ENCODE measurements around the gene LETMD1.

Gene LETMD1

GRCh38 chr12:51056242-51056641 is 8.1 kb downstream of the LETMD1 start:
- no peak for DNase-seq
- Histone ChIP-seq H3K27me3 (replicated peaks in 2 of 5; ENCODE audit: control insufficient read depth in 4 of 5, insufficient read depth in 5 of 5, low read length in 4 of 5) (no peaks in the 10 kb centered on the region), H3K4me3 (ENCODE audit: control insufficient read depth in 1 of 7, extremely low read depth in 1 of 7, insufficient read depth in 4 of 7, low read depth in 2 of 7, low read length in 6 of 7) (no peak overlapping the region), H3K27ac (ENCODE audit: insufficient read depth in 1 of 2, low read depth in 1 of 2, low read length in 2 of 2, poor library complexity in 1 of 2, severe bottlenecking in 2 of 2) (no peak overlapping the region), H3K36me3 (ENCODE audit: control insufficient read depth in 4 of 4, insufficient read depth in 4 of 4, low read length in 3 of 4) (peaks cover 22 to 77% (median 50%) of the 10 kb centered on the region in 4 experiments), H3K9me3 (ENCODE audit: control extremely low read depth in 1 of 5, control insufficient read depth in 4 of 5, insufficient read depth in 2 of 5, low read depth in 1 of 5, low read length in 4 of 5) (no peaks in the 10 kb centered on the region), H3K4me1 (ENCODE audit: control extremely low read depth in 1 of 4, control insufficient read depth in 4 of 4, insufficient read depth in 4 of 4, low read length in 3 of 4) (peaks cover 0 to 2% (median 0%) of the 10 kb centered on the region in 4 experiments)
- ChIA-PET CTCF (interaction anchor here (1.4 kb wide), 1 partner anchor 54 kb away, joined by 4 read pairs; no protein-coding TSS in a partner anchor), POLR2A (no interaction called here)
- 92% methylated on average over 4 of the region's 5 CpGs for WGBS (ENCODE audit: insufficient coverage)

- no peak overlapping the region for H3K4me3 ChIP-seq (ENCODE audit: control insufficient read depth in 1 of 7, extremely low read depth in 1 of 7, insufficient read depth in 4 of 7, low read depth in 2 of 7, low read length in 6 of 7)
- ChIA-PET CTCF (no interaction called here), POLR2A (no interaction called here)
- H3K27me3 ChIP-seq (replicated peaks in 2 of 5; ENCODE audit: control insufficient read depth in 4 of 5, insufficient read depth in 5 of 5, low read length in 4 of 5) = no peaks in the 10 kb centered on the region
- no peaks in the 10 kb centered on the region for H3K4me1 ChIP-seq (ENCODE audit: control extremely low read depth in 1 of 4, control insufficient read depth in 4 of 4, insufficient read depth in 4 of 4, low read length in 3 of 4)
- H3K27ac ChIP-seq (ENCODE audit: insufficient read depth in 1 of 2, low read depth in 1 of 2, low read length in 2 of 2, poor library complexity in 1 of 2, severe bottlenecking in 2 of 2) = no peak overlapping the region
- no peak for DNase-seq
- 91% methylated on average over 4 of the region's 7 CpGs for WGBS (ENCODE audit: insufficient coverage)
- peaks cover 25 to 84% (median 53%) of the 10 kb centered on the region in 4 experiments for H3K36me3 ChIP-seq (ENCODE audit: control insufficient read depth in 4 of 4, insufficient read depth in 4 of 4, low read length in 3 of 4)
- H3K9me3 ChIP-seq (ENCODE audit: control extremely low read depth in 1 of 5, control insufficient read depth in 4 of 5, insufficient read depth in 2 of 5, low read depth in 1 of 5, low read length in 4 of 5) = no peaks in the 10 kb centered on the region
Observed at GRCh38 chr12:51059086-51059485, 11.0 kb downstream of the LETMD1 start.

GRCh38 chr12:51062631-51063397 is 14.7 kb downstream of the LETMD1 start:
- Histone ChIP-seq H3K9me3 (ENCODE audit: control extremely low read depth in 1 of 5, control insufficient read depth in 4 of 5, insufficient read depth in 2 of 5, low read depth in 1 of 5, low read length in 4 of 5) (no peaks in the 10 kb centered on the region), H3K4me1 (ENCODE audit: control extremely low read depth in 1 of 4, control insufficient read depth in 4 of 4, insufficient read depth in 4 of 4, low read length in 3 of 4) (no peaks in the 10 kb centered on the region), H3K27ac (ENCODE audit: insufficient read depth in 1 of 2, low read depth in 1 of 2, low read length in 2 of 2, poor library complexity in 1 of 2, severe bottlenecking in 2 of 2) (no peak overlapping the region), H3K36me3 (ENCODE audit: control insufficient read depth in 4 of 4, insufficient read depth in 4 of 4, low read length in 3 of 4) (peaks cover 28 to 88% (median 61%) of the 10 kb centered on the region in 4 experiments), H3K4me3 (ENCODE audit: control insufficient read depth in 1 of 7, extremely low read depth in 1 of 7, insufficient read depth in 4 of 7, low read depth in 2 of 7, low read length in 6 of 7) (no peak overlapping the region), H3K27me3 (replicated peaks in 2 of 5; ENCODE audit: control insufficient read depth in 4 of 5, insufficient read depth in 5 of 5, low read length in 4 of 5) (no peaks in the 10 kb centered on the region)
- 93% methylated on average over 3 of the region's 9 CpGs for WGBS (ENCODE audit: insufficient coverage)
- ChIA-PET POLR2A (no interaction called here), CTCF (interaction anchor here (0.9 to 1.0 kb wide), 2 partner anchors 14 to 46 kb away, joined by 3 read pairs; no protein-coding TSS in a partner anchor)
- DNase-seq = no peak

GRCh38 chr12:51065530-51065929 is 17.4 kb downstream of the LETMD1 start:
- DNase-seq = no peak
- Histone ChIP-seq H3K4me3 (ENCODE audit: control insufficient read depth in 1 of 7, extremely low read depth in 1 of 7, insufficient read depth in 4 of 7, low read depth in 2 of 7, low read length in 6 of 7) (no peak overlapping the region), H3K9me3 (ENCODE audit: control extremely low read depth in 1 of 5, control insufficient read depth in 4 of 5, insufficient read depth in 2 of 5, low read depth in 1 of 5, low read length in 4 of 5) (no peaks in the 10 kb centered on the region), H3K27me3 (replicated peaks in 2 of 5; ENCODE audit: control insufficient read depth in 4 of 5, insufficient read depth in 5 of 5, low read length in 4 of 5) (no peaks in the 10 kb centered on the region), H3K4me1 (ENCODE audit: control extremely low read depth in 1 of 4, control insufficient read depth in 4 of 4, insufficient read depth in 4 of 4, low read length in 3 of 4) (no peaks in the 10 kb centered on the region), H3K36me3 (ENCODE audit: control insufficient read depth in 4 of 4, insufficient read depth in 4 of 4, low read length in 3 of 4) (peaks cover 18 to 78% (median 52%) of the 10 kb centered on the region in 4 experiments), H3K27ac (ENCODE audit: insufficient read depth in 1 of 2, low read depth in 1 of 2, low read length in 2 of 2, poor library complexity in 1 of 2, severe bottlenecking in 2 of 2) (no peak overlapping the region)
- ChIA-PET POLR2A (no interaction called here), CTCF (interaction anchor here (0.7 to 1.9 kb wide), 3 partner anchors 9 to 237 kb away, joined by 4 to 9 read pairs (median 4); no protein-coding TSS in a partner anchor)
- WGBS (ENCODE audit: insufficient coverage) = 100% methylated on average over 2 of the region's 5 CpGs

- H3K4me3 ChIP-seq (ENCODE audit: control insufficient read depth in 1 of 7, extremely low read depth in 1 of 7, insufficient read depth in 4 of 7, low read depth in 2 of 7, low read length in 6 of 7) = no peak overlapping the region
- DNase-seq = no peak
- no peaks in the 10 kb centered on the region for H3K4me1 ChIP-seq (ENCODE audit: control extremely low read depth in 1 of 4, control insufficient read depth in 4 of 4, insufficient read depth in 4 of 4, low read length in 3 of 4)
- H3K36me3 ChIP-seq (ENCODE audit: control insufficient read depth in 4 of 4, insufficient read depth in 4 of 4, low read length in 3 of 4) = peaks cover 16 to 81% (median 56%) of the 10 kb centered on the region in 4 experiments
- H3K9me3 ChIP-seq (ENCODE audit: control extremely low read depth in 1 of 5, control insufficient read depth in 4 of 5, insufficient read depth in 2 of 5, low read depth in 1 of 5, low read length in 4 of 5) = no peaks in the 10 kb centered on the region
- WGBS (ENCODE audit: insufficient coverage) = 95% methylated on average over 4 of the region's 4 CpGs
- POLR2A ChIA-PET = no interaction called here
- H3K27me3 ChIP-seq (replicated peaks in 2 of 5; ENCODE audit: control insufficient read depth in 4 of 5, insufficient read depth in 5 of 5, low read length in 4 of 5) = no peaks in the 10 kb centered on the region
- CTCF ChIA-PET = interaction anchor here (0.8 to 1.2 kb wide), 2 partner anchors 19 to 20 kb away, joined by 3 to 4 read pairs; partner anchors contain the start of gene LETMD1
- H3K27ac ChIP-seq (ENCODE audit: insufficient read depth in 1 of 2, low read depth in 1 of 2, low read length in 2 of 2, poor library complexity in 1 of 2, severe bottlenecking in 2 of 2) = no peak overlapping the region
Observed at GRCh38 chr12:51067229-51067628, 19.1 kb downstream of the LETMD1 start.

GRCh38 chr12:51067771-51068170 is 19.6 kb downstream of the LETMD1 start:
- DNase-seq = no peak
- POLR2A ChIA-PET = no interaction called here
- Histone ChIP-seq H3K4me1 (ENCODE audit: control extremely low read depth in 1 of 4, control insufficient read depth in 4 of 4, insufficient read depth in 4 of 4, low read length in 3 of 4) (no peaks in the 10 kb centered on the region), H3K9me3 (ENCODE audit: control extremely low read depth in 1 of 5, control insufficient read depth in 4 of 5, insufficient read depth in 2 of 5, low read depth in 1 of 5, low read length in 4 of 5) (no peaks in the 10 kb centered on the region), H3K27ac (ENCODE audit: insufficient read depth in 1 of 2, low read depth in 1 of 2, low read length in 2 of 2, poor library complexity in 1 of 2, severe bottlenecking in 2 of 2) (no peak overlapping the region), H3K36me3 (ENCODE audit: control insufficient read depth in 4 of 4, insufficient read depth in 4 of 4, low read length in 3 of 4) (peaks cover 16 to 79% (median 56%) of the 10 kb centered on the region in 4 experiments), H3K4me3 (ENCODE audit: control insufficient read depth in 1 of 7, extremely low read depth in 1 of 7, insufficient read depth in 4 of 7, low read depth in 2 of 7, low read length in 6 of 7) (no peak overlapping the region), H3K27me3 (replicated peaks in 2 of 5; ENCODE audit: control insufficient read depth in 4 of 5, insufficient read depth in 5 of 5, low read length in 4 of 5) (no peaks in the 10 kb centered on the region)
- WGBS (ENCODE audit: insufficient coverage) = 98% methylated on average over 7 of the region's 7 CpGs
- CTCF ChIA-PET = no interaction called here

- Histone ChIP-seq H3K4me3 (ENCODE audit: control insufficient read depth in 1 of 7, extremely low read depth in 1 of 7, insufficient read depth in 4 of 7, low read depth in 2 of 7, low read length in 6 of 7) (no peak overlapping the region), H3K27me3 (replicated peaks in 2 of 5; ENCODE audit: control insufficient read depth in 4 of 5, insufficient read depth in 5 of 5, low read length in 4 of 5) (no peaks in the 10 kb centered on the region), H3K4me1 (ENCODE audit: control extremely low read depth in 1 of 4, control insufficient read depth in 4 of 4, insufficient read depth in 4 of 4, low read length in 3 of 4) (no peaks in the 10 kb centered on the region), H3K9me3 (ENCODE audit: control extremely low read depth in 1 of 5, control insufficient read depth in 4 of 5, insufficient read depth in 2 of 5, low read depth in 1 of 5, low read length in 4 of 5) (no peaks in the 10 kb centered on the region), H3K36me3 (ENCODE audit: control insufficient read depth in 4 of 4, insufficient read depth in 4 of 4, low read length in 3 of 4) (peaks cover 18 to 69% (median 44%) of the 10 kb centered on the region in 4 experiments), H3K27ac (ENCODE audit: insufficient read depth in 1 of 2, low read depth in 1 of 2, low read length in 2 of 2, poor library complexity in 1 of 2, severe bottlenecking in 2 of 2) (no peak overlapping the region)
- ChIA-PET POLR2A (no interaction called here), CTCF (interaction anchor here (1.3 kb wide), 1 partner anchor 44 kb away, joined by 3 read pairs; the partner anchor contains the start of gene SLC11A2)
- WGBS (ENCODE audit: insufficient coverage) = 95% methylated on average over 2 of the region's 3 CpGs
- DNase-seq = no peak
Observed at GRCh38 chr12:51070004-51070403, 21.9 kb downstream of the LETMD1 start.
